Measurements from ENCODE around the gene TUNAR. TPM values are rescaled to one million over a fixed set of nuclear protein-coding genes. Genes with fewer than 3 reads are reported as not detected.

The TUNAR gene
- total RNA-seq = under 1 TPM; 0.07 to 0.11 TPM

- no peak for TF ChIP-seq CTCF (IDR thresholded peaks at IDR 0.05)
- Histone ChIP-seq H3K36me3 (no peaks in the 10 kb centered on the region), H3K4me3 (no peak within 1 kb of the TSS), H3K9me3 (no peaks in the 10 kb centered on the region), H3K4me1 (no peaks in the 10 kb centered on the region), H3K9ac (ENCODE audit: low read depth in 2 of 2, low read length in 2 of 2) (no peak within 1 kb of the TSS), H3K27ac (no peak within 1 kb of the TSS), H3K27me3 (peaks cover 15% of the 10 kb centered on the region)
- intact Hi-C loops (cut with DNase I) = no loop called here
- DNase-seq = no peak
Measured at GRCh38 chr14:95876761-95877538, at the start of gene TUNAR. TUNAR (plus strand) TSS chr14:95876832.

GRCh38 chr14:95828649-95829265, 47.9 kb upstream of the TUNAR start:
- H3K9me3 ChIP-seq = no peaks in the 10 kb centered on the region
- DNase-seq = no peak
- intact Hi-C loops (cut with DNase I) = no loop called here
- H3K4me1 ChIP-seq = no peaks in the 10 kb centered on the region
- no peak overlapping the region for H3K4me3 ChIP-seq
- H3K36me3 ChIP-seq = no peaks in the 10 kb centered on the region
- no peak overlapping the region for H3K9ac ChIP-seq (ENCODE audit: low read depth in 2 of 2, low read length in 2 of 2)
- TF ChIP-seq CTCF (IDR thresholded peaks at IDR 0.05) = no peak
- H3K27me3 ChIP-seq = no peaks in the 10 kb centered on the region
- no peak overlapping the region for H3K27ac ChIP-seq

- no peak overlapping the region for H3K4me3 ChIP-seq
- intact Hi-C loops (cut with DNase I) = no loop called here
- H3K27ac ChIP-seq = no peak overlapping the region
- TF ChIP-seq CTCF (IDR thresholded peaks at IDR 0.05) = no peak
- H3K36me3 ChIP-seq = no peaks in the 10 kb centered on the region
- H3K9ac ChIP-seq (ENCODE audit: low read depth in 2 of 2, low read length in 2 of 2) = no peak overlapping the region
- DNase-seq = no peak
- H3K4me1 ChIP-seq = no peaks in the 10 kb centered on the region
- no peaks in the 10 kb centered on the region for H3K27me3 ChIP-seq
- no peaks in the 10 kb centered on the region for H3K9me3 ChIP-seq
Measured at GRCh38 chr14:95829321-95829720, 47.3 kb upstream of the TUNAR start.

GRCh38 chr14:95830386-95830785, 46.2 kb upstream of the TUNAR start:
- Histone ChIP-seq H3K27me3 (no peaks in the 10 kb centered on the region), H3K27ac (no peak overlapping the region), H3K4me3 (no peak overlapping the region), H3K9ac (ENCODE audit: low read depth in 2 of 2, low read length in 2 of 2) (no peak overlapping the region), H3K4me1 (no peaks in the 10 kb centered on the region), H3K36me3 (no peaks in the 10 kb centered on the region), H3K9me3 (no peaks in the 10 kb centered on the region)
- intact Hi-C loops (cut with DNase I) = no loop called here
- TF ChIP-seq CTCF (IDR thresholded peaks at IDR 0.05) = no peak
- no peak for DNase-seq

GRCh38 chr14:95831041-95831440, 45.6 kb upstream of the TUNAR start:
- H3K27ac ChIP-seq = no peak overlapping the region
- H3K4me1 ChIP-seq = no peaks in the 10 kb centered on the region
- intact Hi-C loops (cut with DNase I) = no loop called here
- TF ChIP-seq CTCF (IDR thresholded peaks at IDR 0.05) = no peak
- no peak overlapping the region for H3K4me3 ChIP-seq
- H3K36me3 ChIP-seq = no peaks in the 10 kb centered on the region
- no peak overlapping the region for H3K9ac ChIP-seq (ENCODE audit: low read depth in 2 of 2, low read length in 2 of 2)
- H3K27me3 ChIP-seq = no peaks in the 10 kb centered on the region
- no peak for DNase-seq
- H3K9me3 ChIP-seq = no peaks in the 10 kb centered on the region

All from colonic mucosa (tissue), 4 donors.